PC-9 (cell line): ENCODE measurements around the gene MAPK10. TPM values are rescaled to one million over a fixed set of nuclear protein-coding genes. Genes with fewer than 3 reads are reported as not detected.

Source experiments
- Bru-seq: library from RNA; stranded (reverse); fragments of 400-500 nt; gene quantifications from one replicate; lab custom pipeline; 2021; lab: Mats Ljungman, UMichigan
- BruChase-seq, 2 experiments: library from RNA; stranded (reverse); fragments of 400-500 nt; gene quantifications; one replicate each; lab custom pipeline; 2021; lab: Mats Ljungman, UMichigan
- BruUV-seq: library from RNA; stranded (reverse); fragments of 400-500 nt; replicated peaks from 2 replicates; lab custom pipeline; 2021; lab: Mats Ljungman, UMichigan
- CTCF ChIA-PET: fragments of 300-600 bp; sonication (Branson Sonifier 250); formaldehyde crosslinking; loops from one replicate; lab custom pipeline; 2022; ENCODE audit warnings: antibody characterized with exemption; lab: Charles Lee
- POLR2A ChIA-PET: fragments of 300-600 bp; sonication (Branson Sonifier 250); formaldehyde crosslinking; loops from one replicate; lab custom pipeline; 2022; ENCODE audit warnings: antibody characterized with exemption; ENCODE audit not compliant: unreplicated experiment; lab: Charles Lee
- DNase-seq, 2 experiments: peaks; one replicate each; pipeline versions ENCODE4 v3.0.0 to v3.0.0-alpha.2; 2015 to 2022; ENCODE audit warnings: mixed read lengths in 1 of 2
- H2AFZ ChIP-seq: fragments of 200-600 bp; sonication (generic); 2 replicates; pipeline ENCODE4 v1.8.1; 2017; ENCODE audit warnings: antibody characterized with exemption
- H3F3A ChIP-seq: fragments of 200-600 bp; sonication (generic); 2 replicates; pipeline ENCODE4 v1.8.1; 2017; ENCODE audit warnings: antibody characterized with exemption, mild to moderate bottlenecking, low read depth; ENCODE audit not compliant: insufficient read depth
- H3K27ac ChIP-seq: fragments of 200-600 bp; sonication (generic); 2 replicates; pipeline ENCODE4 v1.6.1; 2016; ENCODE audit warnings: mixed run types
- H3K27me3 ChIP-seq: fragments of 200-600 bp; sonication (generic); 2 replicates; pipeline ENCODE4 v1.6.1; 2016; ENCODE audit warnings: low read depth, mixed run types; ENCODE audit not compliant: insufficient read depth
- H3K36me3 ChIP-seq: fragments of 200-600 bp; sonication (generic); 2 replicates; pipeline ENCODE4 v1.6.1; 2016; ENCODE audit warnings: low read depth, mixed run types
- H3K4me1 ChIP-seq: fragments of 200-600 bp; sonication (generic); replicated peaks from 2 replicates; pipeline ENCODE4 v1.6.1; 2016; ENCODE audit warnings: mixed run types; ENCODE audit not compliant: insufficient read depth
- H3K4me2 ChIP-seq: fragments of 200-600 bp; sonication (generic); 2 replicates; pipeline ENCODE4 v1.6.1; 2017; ENCODE audit warnings: mixed run types
- H3K4me3 ChIP-seq: fragments of 200-600 bp; sonication (generic); 2 replicates; pipeline ENCODE4 v1.6.1; 2016; ENCODE audit warnings: mixed run types
- H3K79me2 ChIP-seq: fragments of 200-600 bp; sonication (generic); 2 replicates; pipeline ENCODE4 v1.6.1; 2017; ENCODE audit warnings: low read depth, mixed run types
- H3K9me2 ChIP-seq: fragments of 200-600 bp; sonication (generic); 2 replicates; pipeline ENCODE4 v1.8.1; 2017; ENCODE audit warnings: mild to moderate bottlenecking; ENCODE audit not compliant: insufficient read depth
- H3K9me3 ChIP-seq: fragments of 200-600 bp; sonication (generic); 2 replicates; pipeline ENCODE4 v1.8.1; 2016; ENCODE audit warnings: low read depth; ENCODE audit not compliant: insufficient read depth
- H4K20me1 ChIP-seq: fragments of 200-600 bp; sonication (generic); 2 replicates; pipeline ENCODE4 v1.8.1; 2017; ENCODE audit not compliant: insufficient read depth
- EZH2 ChIP-seq: fragments of 200-600 bp; sonication (generic); IDR thresholded peaks from 2 replicates; pipeline ENCODE4 v1.8.0; 2017; ENCODE audit warnings: antibody characterized with exemption, low read depth
- intact Hi-C: fragments of 100-400 bp; cut with micrococcal nuclease; formaldehyde crosslinking; loops from one replicate; pipeline ENCODE4 v1.10.0; 2022; ENCODE audit not compliant: unreplicated experiment
- long read RNA-seq: library from polyadenylated mRNA; stranded (forward); transcript quantifications from one replicate; pipeline ENCODE4 v2.0.0, GENCODE V29; 2022
- total RNA-seq: library from RNA; stranded (reverse); gene quantifications from 2 replicates; pipeline ENCODE4 v1.2.3, GENCODE V29; 2021
- TF ChIP-seq, protein P1 (sequence below): fragments of 200-600 bp; sonication (generic); conservative IDR thresholded peaks from 2 replicates; pipeline ENCODE4 v1.6.1; 2017; ENCODE audit warnings: mixed run types, antibody characterized with exemption, mild to moderate bottlenecking, moderate library complexity

Gene MAPK10
- total RNA-seq = 3.1 and 4.2 TPM in 2 replicates
- Bru-seq, nascent RNA = percentile 25 among the genes with signal in this experiment
- percentile 31 among the genes with signal in this experiment for BruChase-seq, experiment 1, labeled RNA remaining after a 2-hour chase
- percentile 19 among the genes with signal in this experiment for BruChase-seq, experiment 2, labeled RNA remaining after a 6-hour chase
- long read RNA-seq = 0 reads

- BruUV-seq = no TSS peak
- no peak within 1 kb of the TSS for H3K4me3 ChIP-seq
Measured at GRCh38 chr4:86359944-86360478, at the start of gene MAPK10. TSS of gene MAPK10 (minus strand) at chr4:86360053.

DNA sequence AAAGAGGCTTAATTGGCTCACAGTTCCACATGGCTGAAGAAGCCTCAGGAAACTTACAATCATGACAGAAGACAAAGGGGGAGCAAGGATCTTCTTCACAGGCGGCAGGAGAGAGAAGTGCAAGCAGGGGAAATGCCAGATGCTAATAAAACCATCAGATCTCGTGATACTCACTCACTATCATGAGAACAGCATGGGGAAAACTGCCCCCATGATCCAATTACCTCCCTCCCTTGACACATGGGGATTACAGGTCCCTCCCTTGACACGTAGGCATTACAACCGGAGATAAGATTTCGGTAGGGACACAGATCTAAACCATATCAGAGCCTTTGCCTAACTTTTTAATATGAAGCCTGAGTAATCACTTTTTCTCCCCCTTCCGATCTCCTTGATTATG is 43.7 kb upstream of the MAPK10 start:
- Histone ChIP-seq H3K36me3 (no peaks in the 10 kb centered on the region), H3K27me3 (no peaks in the 10 kb centered on the region), H2AFZ (no peak overlapping the region), H3K4me1 (no peaks in the 10 kb centered on the region), H3K79me2 (no peaks in the 10 kb centered on the region), H3K27ac (no peak overlapping the region), H3F3A (no peaks in the 10 kb centered on the region), H3K4me2 (no peak overlapping the region), H3K9me3 (no peaks in the 10 kb centered on the region), H4K20me1 (no peaks in the 10 kb centered on the region), H3K9me2 (no peaks in the 10 kb centered on the region), H3K4me3 (no peak overlapping the region)
- intact Hi-C loops = no loop called here
- TF ChIP-seq EZH2 = no peak
- TF ChIP-seq, protein P1, sequence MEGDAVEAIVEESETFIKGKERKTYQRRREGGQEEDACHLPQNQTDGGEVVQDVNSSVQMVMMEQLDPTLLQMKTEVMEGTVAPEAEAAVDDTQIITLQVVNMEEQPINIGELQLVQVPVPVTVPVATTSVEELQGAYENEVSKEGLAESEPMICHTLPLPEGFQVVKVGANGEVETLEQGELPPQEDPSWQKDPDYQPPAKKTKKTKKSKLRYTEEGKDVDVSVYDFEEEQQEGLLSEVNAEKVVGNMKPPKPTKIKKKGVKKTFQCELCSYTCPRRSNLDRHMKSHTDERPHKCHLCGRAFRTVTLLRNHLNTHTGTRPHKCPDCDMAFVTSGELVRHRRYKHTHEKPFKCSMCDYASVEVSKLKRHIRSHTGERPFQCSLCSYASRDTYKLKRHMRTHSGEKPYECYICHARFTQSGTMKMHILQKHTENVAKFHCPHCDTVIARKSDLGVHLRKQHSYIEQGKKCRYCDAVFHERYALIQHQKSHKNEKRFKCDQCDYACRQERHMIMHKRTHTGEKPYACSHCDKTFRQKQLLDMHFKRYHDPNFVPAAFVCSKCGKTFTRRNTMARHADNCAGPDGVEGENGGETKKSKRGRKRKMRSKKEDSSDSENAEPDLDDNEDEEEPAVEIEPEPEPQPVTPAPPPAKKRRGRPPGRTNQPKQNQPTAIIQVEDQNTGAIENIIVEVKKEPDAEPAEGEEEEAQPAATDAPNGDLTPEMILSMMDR = no peak
- ChIA-PET CTCF (no interaction called here), POLR2A (no interaction called here)
- BruUV-seq = no TSS peak
- no peak for DNase-seq

More at GRCh38 chr4:86359944-86360478, at the start of gene MAPK10:
- Histone ChIP-seq H3K27me3 (no peaks in the 10 kb centered on the region), H3K9me3 (no peaks in the 10 kb centered on the region), H4K20me1 (no peaks in the 10 kb centered on the region), H3K4me1 (no peaks in the 10 kb centered on the region), H3K9me2 (no peaks in the 10 kb centered on the region), H3K4me2 (no peak within 1 kb of the TSS), H2AFZ (no peak within 1 kb of the TSS), H3K36me3 (no peaks in the 10 kb centered on the region), H3K27ac (no peak within 1 kb of the TSS), H3K79me2 (no peaks in the 10 kb centered on the region), H3F3A (no peaks in the 10 kb centered on the region)
- POLR2A ChIA-PET = no interaction called here
- no peak for DNase-seq
- intact Hi-C loops = no loop called here
- CTCF ChIA-PET = no interaction called here
- TF ChIP-seq, protein P1 = no peak
- no peak for TF ChIP-seq EZH2

GRCh38 chr4:86401826-86402225 is 42.0 kb upstream of the MAPK10 start:
- no peak overlapping the region for H2AFZ ChIP-seq
- intact Hi-C loops = no loop called here
- no peaks in the 10 kb centered on the region for H3K9me3 ChIP-seq
- H4K20me1 ChIP-seq = no peaks in the 10 kb centered on the region
- H3K36me3 ChIP-seq = no peaks in the 10 kb centered on the region
- no peaks in the 10 kb centered on the region for H3K9me2 ChIP-seq
- CTCF ChIA-PET = no interaction called here
- no peak overlapping the region for H3K4me3 ChIP-seq
- no peaks in the 10 kb centered on the region for H3K27me3 ChIP-seq
- H3K27ac ChIP-seq = no peak overlapping the region
- H3F3A ChIP-seq = no peaks in the 10 kb centered on the region
- H3K4me2 ChIP-seq = no peak overlapping the region
- POLR2A ChIA-PET = no interaction called here
- TF ChIP-seq, protein P1 = no peak
- TF ChIP-seq EZH2 = no peak
- no peaks in the 10 kb centered on the region for H3K79me2 ChIP-seq
- no peak for DNase-seq
- BruUV-seq = no TSS peak
- no peaks in the 10 kb centered on the region for H3K4me1 ChIP-seq
